HEK293T (cell line): ENCODE data around the gene CDPF1.

Experiments used
- CTCF ChIA-PET: fragments of 350-600 bp; formaldehyde crosslinking; extraction: SDS; loops from one replicate; lab custom pipeline; 2021; ENCODE audit warnings: antibody characterized with exemption, inconsistent platforms; lab: Yijun Ruan, JAX
- POLR2A ChIA-PET: fragments of 350-600 bp; formaldehyde crosslinking; extraction: SDS; loops from one replicate; lab custom pipeline; 2020; ENCODE audit warnings: antibody characterized with exemption, inconsistent platforms; lab: Yijun Ruan, JAX
- DNase-seq: peaks from one replicate; pipeline ENCODE4 v3.0.0; 2012; ENCODE audit warnings: mixed read lengths; ENCODE audit errors: extremely low spot score
- ARNT ChIP-seq: fragments of 450-650 bp; IDR thresholded peaks from 2 replicates; pipeline ENCODE4 v1.6.1; 2017; ENCODE audit warnings: mild to moderate bottlenecking
- BHLHE40 ChIP-seq: fragments of 450-650 bp; IDR thresholded peaks from 2 replicates; pipeline ENCODE4 v1.6.1; 2016; ENCODE audit warnings: mild to moderate bottlenecking, moderate library complexity, borderline replicate concordance
- CTBP1 ChIP-seq: fragments of 450-650 bp; IDR thresholded peaks from 2 replicates; pipeline ENCODE4 v1.6.1; 2016; ENCODE audit warnings: borderline replicate concordance
- ELF4 ChIP-seq: fragments of 450-650 bp; IDR thresholded peaks from 2 replicates; pipeline ENCODE4 v1.6.1; 2017; ENCODE audit warnings: antibody characterized with exemption
- FOXA1 ChIP-seq: fragments of 450-650 bp; IDR thresholded peaks from 2 replicates; pipeline ENCODE4 v1.6.1; 2016; ENCODE audit warnings: mild to moderate bottlenecking
- FOXK2 ChIP-seq: fragments of 450-650 bp; IDR thresholded peaks from 2 replicates; pipeline ENCODE4 v1.6.1; 2016; ENCODE audit warnings: mild to moderate bottlenecking
- FOXM1 ChIP-seq: fragments of 450-650 bp; IDR thresholded peaks from 2 replicates; pipeline ENCODE4 v1.6.1; 2017; ENCODE audit warnings: mild to moderate bottlenecking, borderline replicate concordance
- HDGF ChIP-seq: fragments of 450-650 bp; IDR thresholded peaks from 2 replicates; pipeline ENCODE4 v1.6.1; 2017; ENCODE audit warnings: antibody characterized with exemption, borderline replicate concordance
- L3MBTL2 ChIP-seq: fragments of 450-650 bp; conservative IDR thresholded peaks from 2 replicates; pipeline ENCODE4 v1.6.1; 2016; ENCODE audit warnings: mild to moderate bottlenecking
- LEF1 ChIP-seq: fragments of 450-650 bp; IDR thresholded peaks from 2 replicates; pipeline ENCODE4 v1.6.1; 2017; ENCODE audit warnings: mild to moderate bottlenecking, borderline replicate concordance
- NFRKB ChIP-seq: fragments of 450-650 bp; IDR thresholded peaks from 2 replicates; pipeline ENCODE4 v1.6.1; 2016; ENCODE audit warnings: mild to moderate bottlenecking, moderate library complexity
- SP1 ChIP-seq: fragments of 450-650 bp; IDR thresholded peaks from 2 replicates; pipeline ENCODE4 v1.6.1; 2017
- SUZ12 ChIP-seq: fragments of 450-650 bp; IDR thresholded peaks from 2 replicates; pipeline ENCODE4 v1.6.1; 2016; ENCODE audit warnings: mild to moderate bottlenecking
- TARDBP ChIP-seq: fragments of 450-650 bp; IDR thresholded peaks from 2 replicates; pipeline ENCODE4 v1.6.1; 2016
- ZNF384 ChIP-seq: fragments of 450-650 bp; IDR thresholded peaks from 2 replicates; pipeline ENCODE4 v1.6.1; 2016
- TF ChIP-seq, protein P1 (sequence below): fragments of 450-650 bp; IDR thresholded peaks from 2 replicates; pipeline ENCODE4 v1.6.1; 2016

Gene CDPF1

GRCh38 chr22:46276563-46276962 lies 26.5 kb upstream of the CDPF1 start:
- ChIA-PET POLR2A (interaction anchor here (1.8 to 7.2 kb wide), 2 partner anchors 9 to 20 kb away, joined by 8 to 28 read pairs; partner anchors contain the start of genes GTSE1 and TTC38), CTCF (no interaction called here)
- no peak for DNase-seq
- TF ChIP-seq ARNT (no peak), FOXA1 (no peak), L3MBTL2 (no peak), FOXK2 (no peak), ELF4 (no peak), HDGF (no peak), BHLHE40 (no peak), SUZ12 (no peak), NFRKB (no peak), CTBP1 (no peak), SP1 (no peak), TARDBP (no peak), FOXM1 (no peak), LEF1 (no peak), ZNF384 (no peak)
- TF ChIP-seq, protein P1, sequence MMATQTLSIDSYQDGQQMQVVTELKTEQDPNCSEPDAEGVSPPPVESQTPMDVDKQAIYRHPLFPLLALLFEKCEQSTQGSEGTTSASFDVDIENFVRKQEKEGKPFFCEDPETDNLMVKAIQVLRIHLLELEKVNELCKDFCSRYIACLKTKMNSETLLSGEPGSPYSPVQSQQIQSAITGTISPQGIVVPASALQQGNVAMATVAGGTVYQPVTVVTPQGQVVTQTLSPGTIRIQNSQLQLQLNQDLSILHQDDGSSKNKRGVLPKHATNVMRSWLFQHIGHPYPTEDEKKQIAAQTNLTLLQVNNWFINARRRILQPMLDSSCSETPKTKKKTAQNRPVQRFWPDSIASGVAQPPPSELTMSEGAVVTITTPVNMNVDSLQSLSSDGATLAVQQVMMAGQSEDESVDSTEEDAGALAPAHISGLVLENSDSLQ, result no peak

GRCh38 chr22:46275455-46276122 lies 25.5 kb upstream of the CDPF1 start:
- TF ChIP-seq BHLHE40, result no peak
- no peak for TF ChIP-seq HDGF
- no peak for TF ChIP-seq NFRKB
- no peak for TF ChIP-seq L3MBTL2
- no peak for TF ChIP-seq ARNT
- TF ChIP-seq FOXA1, result no peak
- TF ChIP-seq FOXM1, result no peak
- no peak for TF ChIP-seq TARDBP
- TF ChIP-seq CTBP1, result no peak
- no peak for TF ChIP-seq FOXK2
- TF ChIP-seq SP1, result no peak
- no peak for TF ChIP-seq ZNF384
- TF ChIP-seq SUZ12, result no peak
- ChIA-PET CTCF (no interaction called here), POLR2A (interaction anchor here (7.2 kb wide), 1 partner anchor 8 kb away, joined by 28 read pairs; the partner anchor contains the start of gene TTC38)
- no peak for DNase-seq

DNA sequence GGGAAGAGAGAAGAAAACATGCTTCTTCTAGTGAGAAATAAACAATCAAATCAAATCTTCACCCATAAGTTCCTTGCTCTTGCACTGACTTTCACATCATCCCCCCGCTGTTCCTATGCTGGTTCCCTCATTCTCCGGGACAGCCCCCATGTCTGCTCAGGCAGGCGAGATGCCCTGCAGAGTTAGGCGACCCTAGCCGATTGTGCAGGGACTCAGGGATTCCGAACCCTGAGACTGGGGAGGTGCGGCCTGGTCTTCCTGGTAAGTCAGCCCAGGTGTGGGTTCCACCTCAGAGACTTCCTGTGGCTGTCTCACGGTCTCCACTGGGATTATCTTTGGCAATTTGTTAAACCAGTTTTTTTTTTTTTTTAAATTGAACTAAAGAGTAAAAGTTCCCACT lies 24.3 kb upstream of the CDPF1 start:
- ChIA-PET CTCF (no interaction called here), POLR2A (interaction anchor here (1.1 kb wide), 1 partner anchor 24 kb away, joined by 3 read pairs; the partner anchor contains the start of gene CDPF1)
- DNase-seq, result no peak
- no peak for TF ChIP-seq NFRKB
- no peak for TF ChIP-seq SUZ12
- TF ChIP-seq SP1, result no peak
- TF ChIP-seq L3MBTL2, result no peak
- TF ChIP-seq ELF4, result no peak
- TF ChIP-seq HDGF, result no peak
- TF ChIP-seq FOXA1, result no peak
- no peak for TF ChIP-seq ZNF384
- no peak for TF ChIP-seq FOXK2
- no peak for TF ChIP-seq FOXM1
- TF ChIP-seq LEF1, result no peak
- TF ChIP-seq BHLHE40, result no peak
- TF ChIP-seq TARDBP, result no peak
- TF ChIP-seq, protein P1, result no peak
- no peak for TF ChIP-seq ARNT

DNA sequence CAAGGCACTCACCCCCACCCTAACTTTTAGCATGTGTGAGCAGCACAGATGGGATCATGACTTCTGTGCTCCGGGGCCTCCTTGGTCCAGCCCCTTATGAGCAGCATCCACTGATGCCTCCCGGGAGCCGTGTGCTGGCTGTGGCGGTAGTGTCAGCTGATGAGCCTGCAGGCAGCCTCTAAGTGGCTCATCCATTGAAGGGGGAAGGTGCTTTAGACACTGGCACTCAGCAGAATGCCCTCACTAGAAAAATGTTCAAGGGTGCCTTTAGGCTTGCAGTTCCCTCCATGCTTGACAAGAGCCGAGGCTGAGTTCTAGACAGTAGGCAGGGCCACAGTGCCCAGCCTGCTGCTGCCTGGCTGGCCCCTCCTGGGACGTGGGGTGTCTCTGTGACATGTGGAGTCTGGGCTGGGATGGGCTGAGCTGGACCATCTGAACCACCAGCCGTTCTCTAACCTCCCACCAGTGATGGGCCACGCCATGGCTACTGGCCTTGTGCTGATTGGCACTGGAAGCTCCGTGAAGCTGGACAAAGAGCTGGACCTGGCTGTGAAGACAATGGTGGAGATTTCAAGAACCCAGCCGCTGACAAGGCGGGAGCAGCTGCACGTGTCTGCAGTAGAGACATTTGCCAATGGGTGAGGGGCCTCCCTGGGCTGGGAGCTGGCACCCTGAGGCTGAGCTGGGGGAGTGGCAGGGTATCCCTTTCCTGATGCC lies 23.5 kb upstream of the CDPF1 start:
- ChIA-PET CTCF (no interaction called here), POLR2A (interaction anchor here (1.1 kb wide), 1 partner anchor 24 kb away, joined by 3 read pairs; the partner anchor contains the start of gene CDPF1)
- no peak for DNase-seq
- no peak for TF ChIP-seq TARDBP
- TF ChIP-seq HDGF, result no peak

DNA sequence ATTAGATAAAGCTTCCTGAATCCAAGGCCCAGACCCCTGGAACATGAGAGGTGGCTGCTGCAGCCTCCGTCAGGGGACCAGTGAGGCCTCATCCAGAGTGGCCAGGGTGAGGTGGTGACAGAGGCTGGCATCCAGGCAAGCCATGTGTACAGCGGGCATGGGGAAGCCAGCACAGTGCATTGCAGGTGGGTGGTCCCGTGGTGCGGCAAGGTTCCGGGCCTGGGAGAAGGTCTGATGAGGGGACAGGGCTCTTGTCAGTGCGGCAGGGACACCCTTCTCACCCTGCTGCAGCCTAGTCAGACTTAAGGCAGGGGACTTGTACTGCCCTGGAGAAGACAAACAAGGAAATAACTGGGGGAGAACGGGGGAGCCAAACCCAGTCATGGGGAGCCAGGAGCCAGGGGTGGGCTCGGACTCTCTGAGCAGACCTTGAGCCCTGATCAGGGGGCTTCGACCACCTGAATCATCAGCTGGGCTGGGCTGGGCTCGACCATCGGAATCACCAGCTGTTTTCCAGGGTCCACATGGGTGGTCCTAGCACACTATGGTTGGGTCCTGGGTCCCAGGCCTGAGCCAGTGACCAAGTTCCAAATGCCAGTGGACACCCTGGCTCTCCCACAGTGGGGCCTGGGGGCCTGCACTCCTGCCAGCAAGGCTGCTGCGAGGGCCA lies 22.8 kb upstream of the CDPF1 start:
- no peak for TF ChIP-seq FOXA1
- TF ChIP-seq, protein P1, result no peak
- no peak for TF ChIP-seq ARNT
- TF ChIP-seq SP1, result no peak
- TF ChIP-seq CTBP1, result no peak
- no peak for TF ChIP-seq HDGF
- TF ChIP-seq TARDBP, result no peak
- no peak for TF ChIP-seq LEF1
- TF ChIP-seq NFRKB, result no peak
- no peak for TF ChIP-seq SUZ12
- no peak for TF ChIP-seq L3MBTL2
- no peak for DNase-seq
- ChIA-PET POLR2A (interaction anchor here (1.1 kb wide), 1 partner anchor 23 kb away, joined by 3 read pairs; the partner anchor contains the start of gene CDPF1), CTCF (no interaction called here)

GRCh38 chr22:46272196-46272595 lies 22.1 kb upstream of the CDPF1 start:
- TF ChIP-seq ELF4, result no peak
- TF ChIP-seq FOXM1, result no peak
- no peak for DNase-seq
- POLR2A ChIA-PET, result no interaction called here
- CTCF ChIA-PET, result no interaction called here
